SU-DHL-6 (cell line): Measurements from ENCODE around the gene RAG2.

Experiments used
- H2AFZ ChIP-seq: fragments of 200-600 bp; sonication (generic); 2 replicates; pipeline ENCODE4 v1.6.1; 2014; ENCODE audit warnings: low read depth, mild to moderate bottlenecking, moderate library complexity, mixed read lengths, antibody characterized with exemption, low read length; ENCODE audit not compliant: severe bottlenecking
- H3F3A ChIP-seq: fragments of 200-600 bp; shearing (Covaris generic); 2 replicates; pipeline ENCODE4 v1.6.0; 2016; ENCODE audit warnings: antibody characterized with exemption, mild to moderate bottlenecking; ENCODE audit not compliant: insufficient read depth
- H3K27ac ChIP-seq: fragments of 200-600 bp; sonication (generic); 2 replicates; pipeline ENCODE4 v1.5.1; 2016; ENCODE audit warnings: low read depth, mild to moderate bottlenecking, low read length, moderate library complexity, mixed read lengths
- H3K27me3 ChIP-seq: fragments of 200-600 bp; sonication (generic), shearing (Covaris generic); 2 replicates; pipeline ENCODE4 v1.6.0; 2014; ENCODE audit warnings: mild to moderate bottlenecking, low read length
- H3K36me3 ChIP-seq: fragments of 200-600 bp; sonication (generic); 2 replicates; pipeline ENCODE4 v1.6.1; 2014; ENCODE audit warnings: mild to moderate bottlenecking, low read length, mixed read lengths
- H3K4me2 ChIP-seq: fragments of 300-600, 200-600 bp; shearing (Covaris generic), sonication (generic); 2 replicates; pipeline ENCODE4 v1.6.0; 2014; ENCODE audit warnings: low read length, low read depth, mild to moderate bottlenecking; ENCODE audit not compliant: poor library complexity, severe bottlenecking
- H3K4me3 ChIP-seq: fragments of 200-600 bp; sonication (generic); 2 replicates; pipeline ENCODE4 v1.5.1; 2014; ENCODE audit warnings: antibody characterized with exemption, low read length, mild to moderate bottlenecking, mixed read lengths; ENCODE audit not compliant: insufficient read depth, poor library complexity, severe bottlenecking
- H3K79me2 ChIP-seq: fragments of 200-600 bp; sonication (generic); 2 replicates; pipeline ENCODE4 v1.6.1; 2014; ENCODE audit warnings: mild to moderate bottlenecking, low read length, moderate library complexity; ENCODE audit not compliant: insufficient read depth
- H3K9ac ChIP-seq: fragments of 200-600 bp; sonication (generic); 2 replicates; pipeline ENCODE4 v1.7.0; 2014; ENCODE audit warnings: mild to moderate bottlenecking, low read length
- H3K9me2 ChIP-seq: fragments of 200-600 bp; sonication (generic); replicated peaks from 2 replicates; pipeline ENCODE4 v1.6.1; 2014; ENCODE audit warnings: low read length; ENCODE audit not compliant: insufficient read depth
- H3K9me3 ChIP-seq: fragments of 200-600 bp; sonication (generic); 2 replicates; pipeline ENCODE4 v1.6.1; 2014; ENCODE audit warnings: low read length, mixed read lengths; ENCODE audit not compliant: insufficient read depth
- H4K20me1 ChIP-seq: fragments of 200-600 bp; sonication (generic); 2 replicates; pipeline ENCODE4 v1.6.1; 2014; ENCODE audit warnings: low read depth, mild to moderate bottlenecking, antibody characterized with exemption, low read length, moderate library complexity, mixed read lengths
- CTCF ChIP-seq: fragments of 200-600 bp; sonication (generic); IDR thresholded peaks from one replicate; pipeline ENCODE4 v1.5.1; 2017; ENCODE audit warnings: antibody characterized with exemption, mild to moderate bottlenecking, low read length, moderate library complexity; ENCODE audit not compliant: insufficient read depth, poor library complexity, severe bottlenecking
- EZH2phosphoT487 ChIP-seq: fragments of 200-600 bp; sonication (generic), shearing (Covaris generic); conservative IDR thresholded peaks from 2 replicates; pipeline ENCODE4 v1.6.1; 2018; ENCODE audit warnings: mild to moderate bottlenecking, antibody characterized with exemption, low read length, moderate library complexity, mixed read lengths

Gene RAG2

GRCh38 chr11:36577373-36577772, 20.7 kb downstream of the RAG2 start:
- no peak overlapping the region for H3K9ac ChIP-seq
- no peaks in the 10 kb centered on the region for H3K36me3 ChIP-seq
- H3K9me2 ChIP-seq: no peaks in the 10 kb centered on the region
- no peaks in the 10 kb centered on the region for H3F3A ChIP-seq
- H3K27ac ChIP-seq: no peak overlapping the region
- no peak overlapping the region for H2AFZ ChIP-seq
- no peaks in the 10 kb centered on the region for H3K27me3 ChIP-seq
- H3K4me3 ChIP-seq: no peak overlapping the region
- H3K79me2 ChIP-seq: no peaks in the 10 kb centered on the region
- TF ChIP-seq EZH2phosphoT487 (no peak), CTCF (no peak)
- no peaks in the 10 kb centered on the region for H4K20me1 ChIP-seq
- no peak overlapping the region for H3K4me2 ChIP-seq
- peaks cover 15% of the 10 kb centered on the region; the same call in 1 of the 2 replicates for H3K9me3 ChIP-seq

- H3K9me2 ChIP-seq: no peaks in the 10 kb centered on the region
- no peak overlapping the region for H3K9ac ChIP-seq
- H3K27ac ChIP-seq: no peak overlapping the region
- H3K4me2 ChIP-seq: no peak overlapping the region
- no peak overlapping the region for H3K4me3 ChIP-seq
- no peaks in the 10 kb centered on the region for H3F3A ChIP-seq
- H2AFZ ChIP-seq: no peak overlapping the region
- H3K79me2 ChIP-seq: no peaks in the 10 kb centered on the region
- H3K36me3 ChIP-seq: no peaks in the 10 kb centered on the region
- no peaks in the 10 kb centered on the region for H3K27me3 ChIP-seq
- TF ChIP-seq EZH2phosphoT487: no peak
- no peak for TF ChIP-seq CTCF
- H4K20me1 ChIP-seq: no peaks in the 10 kb centered on the region
- H3K9me3 ChIP-seq: no peaks in the 10 kb centered on the region
These were observed 23.6 kb downstream of the RAG2 start for GRCh38 chr11:36574486-36574885.

- Histone ChIP-seq H3F3A (no peaks in the 10 kb centered on the region), H3K4me2 (no peak overlapping the region), H3K36me3 (no peaks in the 10 kb centered on the region), H3K27me3 (no peaks in the 10 kb centered on the region), H2AFZ (no peak overlapping the region), H3K27ac (no peak overlapping the region), H4K20me1 (no peaks in the 10 kb centered on the region), H3K4me3 (no peak overlapping the region), H3K9ac (no peak overlapping the region), H3K9me3 (no peaks in the 10 kb centered on the region), H3K79me2 (no peaks in the 10 kb centered on the region), H3K9me2 (no peaks in the 10 kb centered on the region)
- TF ChIP-seq EZH2phosphoT487: no peak
- TF ChIP-seq CTCF: no peak
These were observed 28.9 kb downstream of the RAG2 start for GRCh38 chr11:36569095-36569494.
